ENCODE data around the gene CDH23. TPM values are rescaled to one million over a fixed set of nuclear protein-coding genes. Genes with fewer than 3 reads are reported as not detected.

Gene CDH23
- polyA plus RNA-seq, 1 donor from 2014 or later, result 6.6 TPM

DNA sequence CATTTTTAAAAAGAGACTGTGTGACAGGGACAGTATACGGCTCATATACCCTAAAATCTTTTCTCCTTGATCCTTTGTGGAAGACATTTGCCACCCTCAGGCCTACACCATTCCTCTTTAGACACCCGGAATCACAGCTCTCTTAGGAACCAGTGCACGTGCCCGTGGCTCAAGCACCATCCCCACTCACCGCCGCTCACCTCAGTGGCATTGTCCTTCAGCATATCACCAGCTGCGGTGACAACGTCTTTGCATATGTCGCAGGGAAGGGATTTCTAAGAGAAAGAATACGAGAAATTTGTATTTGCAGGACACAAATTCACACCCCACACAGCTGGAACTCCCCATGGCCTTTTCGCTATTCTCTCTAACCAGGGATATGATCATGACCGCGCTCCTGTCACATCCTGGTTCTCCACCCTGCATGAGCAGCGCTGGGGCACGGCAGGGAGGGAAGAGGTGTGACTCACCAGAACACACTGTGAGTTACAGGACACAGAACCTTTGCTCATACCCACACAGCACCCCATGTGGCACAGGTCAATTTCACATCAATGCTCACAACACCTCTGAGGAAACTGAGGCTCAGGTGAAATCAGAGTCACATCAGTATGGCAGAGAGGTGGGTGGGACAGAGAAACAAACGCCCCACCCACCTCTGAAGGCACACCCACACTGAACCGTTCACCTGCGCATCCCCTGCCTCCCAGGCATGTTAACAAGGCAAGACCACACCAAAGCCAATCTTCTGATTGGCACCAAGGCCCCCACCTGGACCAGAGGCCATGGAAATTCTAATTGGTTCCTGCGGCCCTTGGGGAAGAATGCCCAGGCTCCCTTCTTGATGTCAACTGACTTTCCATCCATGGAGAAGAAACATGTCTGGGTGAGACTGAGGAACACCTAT lies 435.2 kb downstream of the CDH23 start:
- H4K20me1 ChIP-seq (ENCODE audit: insufficient read depth), result no peaks in the 10 kb centered on the region
- no peak overlapping the region for H3K4me2 ChIP-seq (ENCODE audit: low read length)
- H2AFZ ChIP-seq (ENCODE audit: low read depth, low read length), result no peak overlapping the region
- no peaks in the 10 kb centered on the region for H3K9me2 ChIP-seq (ENCODE audit: insufficient read depth, low read length)
- no peaks in the 10 kb centered on the region for H3K9me3 ChIP-seq (ENCODE audit: low read length)
- TF ChIP-seq, protein P1, sequence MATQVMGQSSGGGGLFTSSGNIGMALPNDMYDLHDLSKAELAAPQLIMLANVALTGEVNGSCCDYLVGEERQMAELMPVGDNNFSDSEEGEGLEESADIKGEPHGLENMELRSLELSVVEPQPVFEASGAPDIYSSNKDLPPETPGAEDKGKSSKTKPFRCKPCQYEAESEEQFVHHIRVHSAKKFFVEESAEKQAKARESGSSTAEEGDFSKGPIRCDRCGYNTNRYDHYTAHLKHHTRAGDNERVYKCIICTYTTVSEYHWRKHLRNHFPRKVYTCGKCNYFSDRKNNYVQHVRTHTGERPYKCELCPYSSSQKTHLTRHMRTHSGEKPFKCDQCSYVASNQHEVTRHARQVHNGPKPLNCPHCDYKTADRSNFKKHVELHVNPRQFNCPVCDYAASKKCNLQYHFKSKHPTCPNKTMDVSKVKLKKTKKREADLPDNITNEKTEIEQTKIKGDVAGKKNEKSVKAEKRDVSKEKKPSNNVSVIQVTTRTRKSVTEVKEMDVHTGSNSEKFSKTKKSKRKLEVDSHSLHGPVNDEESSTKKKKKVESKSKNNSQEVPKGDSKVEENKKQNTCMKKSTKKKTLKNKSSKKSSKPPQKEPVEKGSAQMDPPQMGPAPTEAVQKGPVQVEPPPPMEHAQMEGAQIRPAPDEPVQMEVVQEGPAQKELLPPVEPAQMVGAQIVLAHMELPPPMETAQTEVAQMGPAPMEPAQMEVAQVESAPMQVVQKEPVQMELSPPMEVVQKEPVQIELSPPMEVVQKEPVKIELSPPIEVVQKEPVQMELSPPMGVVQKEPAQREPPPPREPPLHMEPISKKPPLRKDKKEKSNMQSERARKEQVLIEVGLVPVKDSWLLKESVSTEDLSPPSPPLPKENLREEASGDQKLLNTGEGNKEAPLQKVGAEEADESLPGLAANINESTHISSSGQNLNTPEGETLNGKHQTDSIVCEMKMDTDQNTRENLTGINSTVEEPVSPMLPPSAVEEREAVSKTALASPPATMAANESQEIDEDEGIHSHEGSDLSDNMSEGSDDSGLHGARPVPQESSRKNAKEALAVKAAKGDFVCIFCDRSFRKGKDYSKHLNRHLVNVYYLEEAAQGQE (IDR thresholded peaks at IDR 0.05; ENCODE audit: borderline replicate concordance), result no peak
- TF ChIP-seq POLR2AphosphoS5 (IDR thresholded peaks at IDR 0.05) (no peak), EZH2 (IDR thresholded peaks at IDR 0.05; ENCODE audit: borderline replicate concordance, insufficient read depth, low read length, poor library complexity, severe bottlenecking) (no peak), EP300 (conservative IDR thresholded peaks at IDR 0.05; ENCODE audit: poor library complexity, severe bottlenecking) (no peak)
- TF ChIP-seq, protein P2, sequence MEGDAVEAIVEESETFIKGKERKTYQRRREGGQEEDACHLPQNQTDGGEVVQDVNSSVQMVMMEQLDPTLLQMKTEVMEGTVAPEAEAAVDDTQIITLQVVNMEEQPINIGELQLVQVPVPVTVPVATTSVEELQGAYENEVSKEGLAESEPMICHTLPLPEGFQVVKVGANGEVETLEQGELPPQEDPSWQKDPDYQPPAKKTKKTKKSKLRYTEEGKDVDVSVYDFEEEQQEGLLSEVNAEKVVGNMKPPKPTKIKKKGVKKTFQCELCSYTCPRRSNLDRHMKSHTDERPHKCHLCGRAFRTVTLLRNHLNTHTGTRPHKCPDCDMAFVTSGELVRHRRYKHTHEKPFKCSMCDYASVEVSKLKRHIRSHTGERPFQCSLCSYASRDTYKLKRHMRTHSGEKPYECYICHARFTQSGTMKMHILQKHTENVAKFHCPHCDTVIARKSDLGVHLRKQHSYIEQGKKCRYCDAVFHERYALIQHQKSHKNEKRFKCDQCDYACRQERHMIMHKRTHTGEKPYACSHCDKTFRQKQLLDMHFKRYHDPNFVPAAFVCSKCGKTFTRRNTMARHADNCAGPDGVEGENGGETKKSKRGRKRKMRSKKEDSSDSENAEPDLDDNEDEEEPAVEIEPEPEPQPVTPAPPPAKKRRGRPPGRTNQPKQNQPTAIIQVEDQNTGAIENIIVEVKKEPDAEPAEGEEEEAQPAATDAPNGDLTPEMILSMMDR (IDR thresholded peaks at IDR 0.05; ENCODE audit: poor library complexity, severe bottlenecking), result no peak
- no peaks in the 10 kb centered on the region for H3F3A ChIP-seq (ENCODE audit: insufficient read depth, low read length, poor library complexity, severe bottlenecking)
- no peak overlapping the region for H3K27ac ChIP-seq (ENCODE audit: low read length)
- H3K27me3 ChIP-seq (ENCODE audit: insufficient read depth, low read depth, low read length), result no peaks in the 10 kb centered on the region
- H3K79me2 ChIP-seq (replicated peaks; ENCODE audit: insufficient read depth, low read length), result peaks cover 60% of the 10 kb centered on the region
- H3K36me3 ChIP-seq (ENCODE audit: insufficient read depth, low read length), result peaks cover 6% of the 10 kb centered on the region
- H3K4me3 ChIP-seq (ENCODE audit: low read length), result no peak overlapping the region
- H3K9ac ChIP-seq (ENCODE audit: low read length), result no peak overlapping the region

DNA sequence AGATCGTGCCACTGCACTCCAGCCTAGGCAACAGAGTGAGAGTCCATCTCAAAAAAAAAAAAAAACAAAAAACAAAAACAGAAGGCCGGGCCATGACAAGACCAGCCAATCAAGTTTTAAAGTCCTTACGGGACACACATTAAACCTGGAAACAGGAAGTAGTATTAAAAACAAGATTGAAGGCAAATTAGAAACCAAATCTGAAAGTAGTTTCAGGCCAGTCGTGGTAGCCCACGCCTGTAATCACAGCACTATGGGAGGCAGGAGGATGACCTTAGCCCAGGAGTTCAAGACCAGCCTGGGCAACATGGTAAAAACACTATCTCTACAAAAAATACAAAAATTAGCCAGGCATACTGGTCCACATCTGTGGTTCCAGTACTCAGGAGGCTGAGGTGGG lies 436.2 kb downstream of the CDH23 start:
- Histone ChIP-seq H4K20me1 (ENCODE audit: insufficient read depth) (no peaks in the 10 kb centered on the region), H3K79me2 (replicated peaks; ENCODE audit: insufficient read depth, low read length) (peaks cover 71% of the 10 kb centered on the region)

More for the DNA sequence above, 436.2 kb downstream of the CDH23 start:
- no peak overlapping the region for H3K4me2 ChIP-seq (ENCODE audit: low read length)
- H3K9me3 ChIP-seq (ENCODE audit: low read length), result no peaks in the 10 kb centered on the region
- TF ChIP-seq, protein P2 (IDR thresholded peaks at IDR 0.05; ENCODE audit: poor library complexity, severe bottlenecking), result no peak
- TF ChIP-seq SMC3 (conservative IDR thresholded peaks at IDR 0.05; ENCODE audit: poor library complexity) (no peak), POLR2AphosphoS5 (IDR thresholded peaks at IDR 0.05) (no peak), EP300 (conservative IDR thresholded peaks at IDR 0.05; ENCODE audit: poor library complexity, severe bottlenecking) (no peak), MXI1 (conservative IDR thresholded peaks at IDR 0.05; ENCODE audit: poor library complexity, severe bottlenecking) (no peak), TAF1 (IDR thresholded peaks at IDR 0.05; ENCODE audit: low read depth) (no peak), RAD21 (conservative IDR thresholded peaks at IDR 0.05) (no peak)
- TF ChIP-seq, protein P1 (IDR thresholded peaks at IDR 0.05; ENCODE audit: borderline replicate concordance), result no peak
- no peaks in the 10 kb centered on the region for H3K9me2 ChIP-seq (ENCODE audit: insufficient read depth, low read length)
- no peak overlapping the region for H3K9ac ChIP-seq (ENCODE audit: low read length)
- H3K4me3 ChIP-seq (ENCODE audit: low read length), result no peak overlapping the region
- H3K27me3 ChIP-seq (ENCODE audit: insufficient read depth, low read depth, low read length), result no peaks in the 10 kb centered on the region
- no peak overlapping the region for H2AFZ ChIP-seq (ENCODE audit: low read depth, low read length)
- peaks cover 6% of the 10 kb centered on the region for H3K36me3 ChIP-seq (ENCODE audit: insufficient read depth, low read length)
- H3F3A ChIP-seq (ENCODE audit: insufficient read depth, low read length, poor library complexity, severe bottlenecking), result no peaks in the 10 kb centered on the region
- no peak overlapping the region for H3K27ac ChIP-seq (ENCODE audit: low read length)

Data from neural cell (in vitro differentiated cells).